ENCODE results near the gene HOXD9.

HOXD9 gene

GRCh38 chr2:176092270-176093144 is 30.0 kb upstream of the HOXD9 start, which contains the start of gene HOXD13:
Gene HOXD13 (plus strand): TSS chr2:176092721. CDS start chr2:176092891, 170 bp downstream.
- H3K79me2 ChIP-seq (ENCODE audit: insufficient read depth, low read length) = no peaks in the 10 kb centered on the region
- no peak within 1 kb of the TSS for H3K4me3 ChIP-seq (ENCODE audit: low read length, poor library complexity, severe bottlenecking)
- TF ChIP-seq EZH2phosphoT487 (IDR thresholded peaks at IDR 0.05; ENCODE audit: borderline replicate concordance) (no peak), CTCF (conservative IDR thresholded peaks at IDR 0.05; ENCODE audit: low read length) (no peak)
- H3K9me2 ChIP-seq (replicated peaks; ENCODE audit: low read depth, low read length) = no peaks in the 10 kb centered on the region
- H3K27me3 ChIP-seq (ENCODE audit: insufficient read depth, low read length, poor library complexity, severe bottlenecking) = no peaks in the 10 kb centered on the region
- no peak within 1 kb of the TSS for H2AFZ ChIP-seq (ENCODE audit: low read length)
- no peaks in the 10 kb centered on the region for H3K9me3 ChIP-seq (ENCODE audit: insufficient read depth, low read depth, low read length)
- no peaks in the 10 kb centered on the region for H3F3A ChIP-seq (ENCODE audit: low read depth)
- no peak within 1 kb of the TSS for H3K4me2 ChIP-seq (ENCODE audit: low read depth, low read length, poor library complexity, severe bottlenecking)
- no peak within 1 kb of the TSS for H3K9ac ChIP-seq (ENCODE audit: low read depth, low read length, poor library complexity, severe bottlenecking)
- peaks cover 17% of the 10 kb centered on the region for H3K4me1 ChIP-seq (ENCODE audit: insufficient read depth, low read length, poor library complexity, severe bottlenecking)
- no peaks in the 10 kb centered on the region for H3K36me3 ChIP-seq (ENCODE audit: insufficient read depth, low read length)
- H4K20me1 ChIP-seq (ENCODE audit: insufficient read depth, low read length, poor library complexity, severe bottlenecking) = no peaks in the 10 kb centered on the region

- TF ChIP-seq CTCF (conservative IDR thresholded peaks at IDR 0.05; ENCODE audit: low read length) (no peak), EZH2phosphoT487 (IDR thresholded peaks at IDR 0.05; ENCODE audit: borderline replicate concordance) (no peak)
- Histone ChIP-seq H2AFZ (ENCODE audit: low read length) (no peak overlapping the region), H3K4me3 (ENCODE audit: low read length, poor library complexity, severe bottlenecking) (no peak overlapping the region), H3K4me1 (ENCODE audit: insufficient read depth, low read length, poor library complexity, severe bottlenecking) (peaks cover 17% of the 10 kb centered on the region), H4K20me1 (ENCODE audit: insufficient read depth, low read length, poor library complexity, severe bottlenecking) (no peaks in the 10 kb centered on the region), H3K27me3 (ENCODE audit: insufficient read depth, low read length, poor library complexity, severe bottlenecking) (no peaks in the 10 kb centered on the region), H3K4me2 (ENCODE audit: low read depth, low read length, poor library complexity, severe bottlenecking) (no peak overlapping the region), H3F3A (ENCODE audit: low read depth) (no peaks in the 10 kb centered on the region), H3K36me3 (ENCODE audit: insufficient read depth, low read length) (no peaks in the 10 kb centered on the region), H3K9ac (ENCODE audit: low read depth, low read length, poor library complexity, severe bottlenecking) (no peak overlapping the region), H3K9me3 (ENCODE audit: insufficient read depth, low read depth, low read length) (no peaks in the 10 kb centered on the region), H3K79me2 (ENCODE audit: insufficient read depth, low read length) (no peaks in the 10 kb centered on the region), H3K9me2 (replicated peaks; ENCODE audit: low read depth, low read length) (no peaks in the 10 kb centered on the region)
Observed at GRCh38 chr2:176093145-176093897, 29.2 kb upstream of the HOXD9 start.

- TF ChIP-seq EZH2phosphoT487 (IDR thresholded peaks at IDR 0.05; ENCODE audit: borderline replicate concordance) (no peak), CTCF (conservative IDR thresholded peaks at IDR 0.05; ENCODE audit: low read length) (no peak)
- Histone ChIP-seq H3K27me3 (ENCODE audit: insufficient read depth, low read length, poor library complexity, severe bottlenecking) (no peaks in the 10 kb centered on the region), H3K4me2 (ENCODE audit: low read depth, low read length, poor library complexity, severe bottlenecking) (no peak overlapping the region)
Observed at GRCh38 chr2:176093898-176094249, 28.6 kb upstream of the HOXD9 start.

More at GRCh38 chr2:176093898-176094249, 28.6 kb upstream of the HOXD9 start:
- Histone ChIP-seq H4K20me1 (ENCODE audit: insufficient read depth, low read length, poor library complexity, severe bottlenecking) (no peaks in the 10 kb centered on the region), H3K9ac (ENCODE audit: low read depth, low read length, poor library complexity, severe bottlenecking) (no peak overlapping the region), H3K79me2 (ENCODE audit: insufficient read depth, low read length) (no peaks in the 10 kb centered on the region), H2AFZ (ENCODE audit: low read length) (no peak overlapping the region), H3F3A (ENCODE audit: low read depth) (no peaks in the 10 kb centered on the region), H3K36me3 (ENCODE audit: insufficient read depth, low read length) (no peaks in the 10 kb centered on the region), H3K4me1 (ENCODE audit: insufficient read depth, low read length, poor library complexity, severe bottlenecking) (peaks cover 17% of the 10 kb centered on the region), H3K4me3 (ENCODE audit: low read length, poor library complexity, severe bottlenecking) (no peak overlapping the region), H3K9me3 (ENCODE audit: insufficient read depth, low read depth, low read length) (no peaks in the 10 kb centered on the region), H3K9me2 (replicated peaks; ENCODE audit: low read depth, low read length) (no peaks in the 10 kb centered on the region)

Data from Loucy (cell line).